ENCODE measurements around the gene TIMM17A. TPM values are rescaled to one million over a fixed set of nuclear protein-coding genes. Genes with fewer than 3 reads are reported as not detected.

The TIMM17A gene
- total RNA-seq, 1 donor from 2014 or later, result 50.8 TPM

DNA sequence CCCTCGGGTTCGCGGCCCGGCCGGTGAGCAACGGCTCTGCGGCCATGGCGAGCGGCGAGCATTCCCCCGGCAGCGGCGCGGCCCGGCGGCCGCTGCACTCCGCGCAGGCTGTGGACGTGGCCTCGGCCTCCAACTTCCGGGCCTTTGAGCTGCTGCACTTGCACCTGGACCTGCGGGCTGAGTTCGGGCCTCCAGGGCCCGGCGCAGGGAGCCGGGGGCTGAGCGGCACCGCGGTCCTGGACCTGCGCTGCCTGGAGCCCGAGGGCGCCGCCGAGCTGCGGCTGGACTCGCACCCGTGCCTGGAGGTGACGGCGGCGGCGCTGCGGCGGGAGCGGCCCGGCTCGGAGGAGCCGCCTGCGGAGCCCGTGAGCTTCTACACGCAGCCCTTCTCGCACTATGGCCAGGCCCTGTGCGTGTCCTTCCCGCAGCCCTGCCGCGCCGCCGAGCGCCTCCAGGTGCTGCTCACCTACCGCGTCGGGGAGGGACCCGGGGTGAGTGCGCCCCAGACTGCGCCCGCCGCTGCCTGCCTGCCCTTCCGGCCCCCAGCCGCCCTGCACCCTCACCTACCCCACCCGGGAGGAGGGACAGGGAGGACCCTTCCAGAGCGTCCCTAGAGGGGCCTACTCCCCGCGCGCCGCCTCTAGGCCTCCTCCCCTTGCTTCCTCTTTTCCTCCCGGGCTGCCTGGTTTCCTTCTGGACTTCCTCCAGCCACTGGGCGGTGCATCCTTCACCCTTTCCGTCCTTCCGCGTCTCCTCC, 27.5 kb downstream of the TIMM17A start, which contains the start of gene RNPEP:
Gene RNPEP (plus strand): TSS at position 26 of the 757 bp plus-strand sequence. CDS start 19 bp downstream, at position 45.
- DNase-seq (ENCODE audit: extremely low spot score, unreplicated experiment), result peak; percentile 92
- Mint-ChIP-seq H3K27me3 (ENCODE audit: unreplicated experiment) (no peaks in the 10 kb centered on the region), H3K9me3 (ENCODE audit: unreplicated experiment) (no peaks in the 10 kb centered on the region), H3K36me3 (ENCODE audit: unreplicated experiment) (no peaks in the 10 kb centered on the region), H3K4me3 (ENCODE audit: unreplicated experiment) (peak within 1 kb of the TSS; percentile 96), H3K27ac (ENCODE audit: unreplicated experiment) (peak within 1 kb of the TSS; percentile 89), H3K4me1 (ENCODE audit: unreplicated experiment) (peaks cover 22% of the 10 kb centered on the region)
- TF ChIP-seq, protein P1, sequence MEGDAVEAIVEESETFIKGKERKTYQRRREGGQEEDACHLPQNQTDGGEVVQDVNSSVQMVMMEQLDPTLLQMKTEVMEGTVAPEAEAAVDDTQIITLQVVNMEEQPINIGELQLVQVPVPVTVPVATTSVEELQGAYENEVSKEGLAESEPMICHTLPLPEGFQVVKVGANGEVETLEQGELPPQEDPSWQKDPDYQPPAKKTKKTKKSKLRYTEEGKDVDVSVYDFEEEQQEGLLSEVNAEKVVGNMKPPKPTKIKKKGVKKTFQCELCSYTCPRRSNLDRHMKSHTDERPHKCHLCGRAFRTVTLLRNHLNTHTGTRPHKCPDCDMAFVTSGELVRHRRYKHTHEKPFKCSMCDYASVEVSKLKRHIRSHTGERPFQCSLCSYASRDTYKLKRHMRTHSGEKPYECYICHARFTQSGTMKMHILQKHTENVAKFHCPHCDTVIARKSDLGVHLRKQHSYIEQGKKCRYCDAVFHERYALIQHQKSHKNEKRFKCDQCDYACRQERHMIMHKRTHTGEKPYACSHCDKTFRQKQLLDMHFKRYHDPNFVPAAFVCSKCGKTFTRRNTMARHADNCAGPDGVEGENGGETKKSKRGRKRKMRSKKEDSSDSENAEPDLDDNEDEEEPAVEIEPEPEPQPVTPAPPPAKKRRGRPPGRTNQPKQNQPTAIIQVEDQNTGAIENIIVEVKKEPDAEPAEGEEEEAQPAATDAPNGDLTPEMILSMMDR (IDR thresholded peaks at IDR 0.05), result peak; percentile 25

DNA sequence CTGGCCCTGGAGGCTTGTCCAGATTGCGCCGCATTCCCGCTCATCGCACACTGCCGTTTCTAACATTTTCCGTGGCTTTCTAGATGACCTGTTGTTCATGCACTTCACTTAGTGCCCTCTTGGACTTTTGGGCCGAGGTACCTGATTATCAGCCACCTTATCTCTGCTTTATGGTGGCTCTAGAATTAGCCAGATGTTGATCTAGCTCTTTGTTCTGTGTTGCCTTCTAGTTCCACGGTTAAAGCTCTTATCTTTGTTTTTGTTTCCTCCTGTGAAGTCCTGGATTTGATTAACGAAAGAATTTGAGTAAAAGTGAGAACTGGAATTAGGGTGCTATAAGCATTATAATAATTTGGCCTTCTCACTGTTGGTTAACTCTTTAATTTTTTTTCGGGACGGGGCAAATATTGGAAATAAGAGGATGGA, 28.1 kb downstream of the TIMM17A start:
- peaks cover 22% of the 10 kb centered on the region for H3K4me1 Mint-ChIP-seq (ENCODE audit: unreplicated experiment)
- H3K27me3 Mint-ChIP-seq (ENCODE audit: unreplicated experiment), result no peaks in the 10 kb centered on the region
- no peak for DNase-seq (ENCODE audit: extremely low spot score, unreplicated experiment)
- H3K9me3 Mint-ChIP-seq (ENCODE audit: unreplicated experiment), result no peaks in the 10 kb centered on the region
- H3K4me3 Mint-ChIP-seq (ENCODE audit: unreplicated experiment), result peak overlapping the region; percentile 96
- TF ChIP-seq, protein P1 (IDR thresholded peaks at IDR 0.05), result no peak
- H3K36me3 Mint-ChIP-seq (ENCODE audit: unreplicated experiment), result no peaks in the 10 kb centered on the region
- peak overlapping the region; percentile 89 for H3K27ac Mint-ChIP-seq (ENCODE audit: unreplicated experiment)

DNA sequence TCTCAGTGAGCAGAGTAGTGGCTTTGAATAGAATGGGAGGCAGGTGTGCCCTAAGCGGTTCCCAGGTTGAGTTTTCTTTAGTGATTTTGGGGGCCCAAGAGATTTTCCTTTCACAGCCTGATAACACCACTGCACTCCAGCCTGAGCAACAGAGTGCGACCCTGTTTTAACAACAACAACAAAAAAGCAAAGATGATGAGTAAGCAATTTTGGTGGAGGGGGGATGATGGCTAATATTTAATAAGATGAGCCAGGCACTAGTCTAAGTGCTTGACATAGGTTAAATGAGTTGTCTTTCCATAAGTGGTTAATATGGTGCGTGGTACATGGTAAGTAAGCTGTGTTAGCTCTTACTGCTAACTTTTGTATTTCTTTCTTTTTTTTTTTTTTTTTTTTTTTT, 29.1 kb downstream of the TIMM17A start:
- Mint-ChIP-seq H3K4me3 (ENCODE audit: unreplicated experiment) (peak overlapping the region; percentile 9), H3K27ac (ENCODE audit: unreplicated experiment) (peak overlapping the region; percentile 62), H3K27me3 (ENCODE audit: unreplicated experiment) (no peaks in the 10 kb centered on the region), H3K9me3 (ENCODE audit: unreplicated experiment) (no peaks in the 10 kb centered on the region), H3K4me1 (ENCODE audit: unreplicated experiment) (peaks cover 22% of the 10 kb centered on the region), H3K36me3 (ENCODE audit: unreplicated experiment) (peaks cover 4% of the 10 kb centered on the region)
- no peak for DNase-seq (ENCODE audit: extremely low spot score, unreplicated experiment)
- TF ChIP-seq, protein P1 (IDR thresholded peaks at IDR 0.05), result no peak

DNA sequence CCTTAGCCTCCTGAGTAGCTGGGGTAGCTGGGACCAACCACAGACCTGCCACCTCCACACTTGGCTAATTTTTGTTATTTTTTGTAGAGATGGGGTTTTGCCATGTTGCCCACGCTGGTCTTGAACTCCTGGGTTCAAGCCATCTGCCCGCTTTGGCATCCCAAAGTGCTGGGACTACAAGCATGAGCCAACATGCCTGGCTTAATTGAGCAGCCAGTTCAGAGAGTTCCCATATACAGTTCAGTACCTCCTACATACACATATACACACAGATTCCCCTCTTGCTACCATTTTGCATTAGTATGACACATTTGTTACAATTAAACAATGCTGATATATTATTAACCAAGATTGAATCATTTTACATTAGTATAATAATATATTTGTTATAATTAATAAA, 30.1 kb downstream of the TIMM17A start:
- H3K9me3 Mint-ChIP-seq (ENCODE audit: unreplicated experiment), result no peaks in the 10 kb centered on the region
- H3K27me3 Mint-ChIP-seq (ENCODE audit: unreplicated experiment), result no peaks in the 10 kb centered on the region
- no peak overlapping the region for H3K4me3 Mint-ChIP-seq (ENCODE audit: unreplicated experiment)
- TF ChIP-seq, protein P1 (IDR thresholded peaks at IDR 0.05), result no peak
- DNase-seq (ENCODE audit: extremely low spot score, unreplicated experiment), result no peak
- peaks cover 7% of the 10 kb centered on the region for H3K36me3 Mint-ChIP-seq (ENCODE audit: unreplicated experiment)
- peaks cover 22% of the 10 kb centered on the region for H3K4me1 Mint-ChIP-seq (ENCODE audit: unreplicated experiment)
- H3K27ac Mint-ChIP-seq (ENCODE audit: unreplicated experiment), result no peak overlapping the region

DNA sequence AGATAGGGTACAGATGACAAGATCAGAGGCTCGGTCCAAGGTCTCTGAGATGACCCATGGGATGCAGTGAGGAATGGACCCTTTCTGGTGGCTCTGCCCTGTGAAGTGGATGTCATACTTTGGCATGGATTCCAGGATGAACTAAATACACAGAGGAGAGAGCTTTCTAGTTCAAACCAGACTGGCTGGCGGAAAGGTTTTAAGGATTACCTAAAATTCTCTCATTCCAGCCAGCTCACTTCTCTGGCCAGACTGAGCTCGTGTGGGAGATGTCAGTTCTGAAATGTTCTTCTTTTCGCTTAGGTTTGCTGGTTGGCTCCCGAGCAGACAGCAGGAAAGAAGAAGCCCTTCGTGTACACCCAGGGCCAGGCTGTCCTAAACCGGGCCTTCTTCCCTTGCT, 33.3 kb downstream of the TIMM17A start:
- DNase-seq (ENCODE audit: extremely low spot score, unreplicated experiment), result no peak
- no peaks in the 10 kb centered on the region for H3K9me3 Mint-ChIP-seq (ENCODE audit: unreplicated experiment)

More for the DNA sequence above, 33.3 kb downstream of the TIMM17A start:
- Mint-ChIP-seq H3K27ac (ENCODE audit: unreplicated experiment) (no peak overlapping the region), H3K4me3 (ENCODE audit: unreplicated experiment) (no peak overlapping the region), H3K27me3 (ENCODE audit: unreplicated experiment) (no peaks in the 10 kb centered on the region), H3K36me3 (ENCODE audit: unreplicated experiment) (peaks cover 26% of the 10 kb centered on the region), H3K4me1 (ENCODE audit: unreplicated experiment) (peaks cover 16% of the 10 kb centered on the region)
- TF ChIP-seq, protein P1 (IDR thresholded peaks at IDR 0.05), result no peak

Measured in osteocyte (in vitro differentiated cells).